HEK293T (cell line): Measurements from ENCODE around the gene TCF7L1.

Experiments used
- CTCF ChIA-PET: fragments of 350-600 bp; formaldehyde crosslinking; extraction: SDS; loops from one replicate; lab custom pipeline; 2021; ENCODE audit warnings: antibody characterized with exemption, inconsistent platforms; lab: Yijun Ruan, JAX
- POLR2A ChIA-PET: fragments of 350-600 bp; formaldehyde crosslinking; extraction: SDS; loops from one replicate; lab custom pipeline; 2020; ENCODE audit warnings: antibody characterized with exemption, inconsistent platforms; lab: Yijun Ruan, JAX
- DNase-seq: peaks from one replicate; pipeline ENCODE4 v3.0.0; 2012; ENCODE audit warnings: mixed read lengths; ENCODE audit errors: extremely low spot score
- ARNT ChIP-seq: fragments of 450-650 bp; IDR thresholded peaks from 2 replicates; pipeline ENCODE4 v1.6.1; 2017; ENCODE audit warnings: mild to moderate bottlenecking
- BHLHE40 ChIP-seq: fragments of 450-650 bp; IDR thresholded peaks from 2 replicates; pipeline ENCODE4 v1.6.1; 2016; ENCODE audit warnings: mild to moderate bottlenecking, moderate library complexity, borderline replicate concordance
- CTBP1 ChIP-seq: fragments of 450-650 bp; IDR thresholded peaks from 2 replicates; pipeline ENCODE4 v1.6.1; 2016; ENCODE audit warnings: borderline replicate concordance
- ELF4 ChIP-seq: fragments of 450-650 bp; IDR thresholded peaks from 2 replicates; pipeline ENCODE4 v1.6.1; 2017; ENCODE audit warnings: antibody characterized with exemption
- FOXA1 ChIP-seq: fragments of 450-650 bp; IDR thresholded peaks from 2 replicates; pipeline ENCODE4 v1.6.1; 2016; ENCODE audit warnings: mild to moderate bottlenecking
- FOXK2 ChIP-seq: fragments of 450-650 bp; IDR thresholded peaks from 2 replicates; pipeline ENCODE4 v1.6.1; 2016; ENCODE audit warnings: mild to moderate bottlenecking
- FOXM1 ChIP-seq: fragments of 450-650 bp; IDR thresholded peaks from 2 replicates; pipeline ENCODE4 v1.6.1; 2017; ENCODE audit warnings: mild to moderate bottlenecking, borderline replicate concordance
- HDGF ChIP-seq: fragments of 450-650 bp; IDR thresholded peaks from 2 replicates; pipeline ENCODE4 v1.6.1; 2017; ENCODE audit warnings: antibody characterized with exemption, borderline replicate concordance
- L3MBTL2 ChIP-seq: fragments of 450-650 bp; conservative IDR thresholded peaks from 2 replicates; pipeline ENCODE4 v1.6.1; 2016; ENCODE audit warnings: mild to moderate bottlenecking
- LEF1 ChIP-seq: fragments of 450-650 bp; IDR thresholded peaks from 2 replicates; pipeline ENCODE4 v1.6.1; 2017; ENCODE audit warnings: mild to moderate bottlenecking, borderline replicate concordance
- NFRKB ChIP-seq: fragments of 450-650 bp; IDR thresholded peaks from 2 replicates; pipeline ENCODE4 v1.6.1; 2016; ENCODE audit warnings: mild to moderate bottlenecking, moderate library complexity
- SP1 ChIP-seq: fragments of 450-650 bp; IDR thresholded peaks from 2 replicates; pipeline ENCODE4 v1.6.1; 2017
- SUZ12 ChIP-seq: fragments of 450-650 bp; IDR thresholded peaks from 2 replicates; pipeline ENCODE4 v1.6.1; 2016; ENCODE audit warnings: mild to moderate bottlenecking
- TARDBP ChIP-seq: fragments of 450-650 bp; IDR thresholded peaks from 2 replicates; pipeline ENCODE4 v1.6.1; 2016
- ZNF384 ChIP-seq: fragments of 450-650 bp; IDR thresholded peaks from 2 replicates; pipeline ENCODE4 v1.6.1; 2016
- TF ChIP-seq, protein P1 (sequence below): fragments of 450-650 bp; IDR thresholded peaks from 2 replicates; pipeline ENCODE4 v1.6.1; 2016

TCF7L1 gene

DNA sequence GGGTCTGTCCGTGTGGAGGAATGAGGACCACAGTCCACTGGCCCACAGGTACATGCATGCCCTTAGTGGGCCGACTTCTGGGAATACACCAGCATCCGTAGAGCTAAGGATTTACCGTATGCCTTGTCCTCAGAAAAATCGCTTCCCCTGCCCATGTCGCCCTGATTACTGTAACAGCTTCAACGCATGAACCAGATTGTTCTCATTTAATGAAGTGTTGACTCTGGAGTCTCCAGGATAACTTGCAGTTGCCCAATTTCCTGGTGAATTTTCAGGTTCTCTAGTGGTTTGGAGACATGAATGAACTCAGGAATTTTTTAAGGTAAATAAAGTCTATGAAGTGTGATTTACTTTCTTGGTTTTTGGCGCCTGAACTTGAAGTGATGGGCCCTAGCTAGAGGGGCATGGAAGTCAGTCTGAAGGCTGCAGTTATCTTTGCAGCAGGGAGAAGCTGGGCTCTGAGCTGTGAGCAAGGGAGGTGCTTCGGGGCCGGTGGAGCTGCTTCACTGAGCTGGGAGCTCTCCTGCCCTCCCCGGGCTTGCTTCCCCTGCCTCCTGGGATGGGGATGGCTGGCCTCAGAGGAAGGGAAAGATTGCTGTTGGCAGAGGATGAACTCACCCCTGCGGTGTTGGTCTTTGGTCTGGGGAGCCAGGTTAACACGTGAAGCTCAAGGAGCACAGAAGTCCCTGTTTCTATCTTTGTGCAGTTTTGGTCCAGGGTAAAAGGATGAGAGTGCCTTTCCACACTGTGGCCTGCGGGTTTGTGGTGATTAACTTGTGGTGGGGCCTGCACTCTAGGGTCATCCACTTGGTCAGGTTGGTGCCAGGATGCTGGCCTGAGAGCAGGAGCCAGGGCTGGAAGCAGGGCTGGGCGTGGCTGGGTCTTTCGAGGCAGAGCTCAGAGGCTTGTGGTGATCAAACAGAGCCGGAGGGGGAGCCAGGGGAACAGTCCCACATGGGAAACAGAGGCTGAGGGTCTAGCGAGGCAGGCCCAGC lies 28.1 kb downstream of the TCF7L1 start:
- TF ChIP-seq ZNF384 (no peak), NFRKB (no peak), FOXM1 (no peak), HDGF (no peak), CTBP1 (no peak), L3MBTL2 (no peak), SP1 (no peak), ARNT (no peak), FOXA1 (no peak), SUZ12 (no peak), TARDBP (no peak), LEF1 (no peak), BHLHE40 (no peak), FOXK2 (no peak)
- TF ChIP-seq, protein P1, sequence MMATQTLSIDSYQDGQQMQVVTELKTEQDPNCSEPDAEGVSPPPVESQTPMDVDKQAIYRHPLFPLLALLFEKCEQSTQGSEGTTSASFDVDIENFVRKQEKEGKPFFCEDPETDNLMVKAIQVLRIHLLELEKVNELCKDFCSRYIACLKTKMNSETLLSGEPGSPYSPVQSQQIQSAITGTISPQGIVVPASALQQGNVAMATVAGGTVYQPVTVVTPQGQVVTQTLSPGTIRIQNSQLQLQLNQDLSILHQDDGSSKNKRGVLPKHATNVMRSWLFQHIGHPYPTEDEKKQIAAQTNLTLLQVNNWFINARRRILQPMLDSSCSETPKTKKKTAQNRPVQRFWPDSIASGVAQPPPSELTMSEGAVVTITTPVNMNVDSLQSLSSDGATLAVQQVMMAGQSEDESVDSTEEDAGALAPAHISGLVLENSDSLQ = no peak
- POLR2A ChIA-PET = no interaction called here
- no peak for DNase-seq
- CTCF ChIA-PET = no interaction called here

DNA sequence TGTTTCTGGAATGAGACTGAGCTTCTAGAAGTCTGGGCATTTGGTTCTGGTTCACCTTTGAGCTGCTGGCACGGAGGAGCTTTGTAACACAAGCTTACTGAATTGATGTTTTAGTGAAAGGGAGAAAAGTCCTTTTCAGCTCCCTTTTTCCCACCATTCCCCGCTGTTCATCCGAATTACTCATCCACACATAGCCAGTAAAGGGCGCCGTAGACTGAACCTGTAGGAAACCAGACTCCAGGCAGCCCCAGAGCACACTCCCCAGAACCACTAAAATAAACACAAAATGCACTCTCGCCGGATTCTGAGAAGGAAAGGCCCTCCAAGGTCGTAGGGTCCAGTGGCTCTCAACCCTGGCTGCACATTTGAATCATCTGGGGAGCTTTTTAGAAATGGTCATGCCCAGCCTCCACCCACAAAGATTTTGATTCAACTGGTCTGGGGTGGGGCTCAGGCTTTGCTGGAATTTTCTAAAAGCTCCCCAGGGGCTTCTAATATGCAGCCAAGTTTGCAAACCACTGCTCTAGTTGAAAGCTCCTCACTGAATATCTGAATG lies 29.6 kb downstream of the TCF7L1 start:
- DNase-seq = no peak
- no peak for TF ChIP-seq SUZ12
- TF ChIP-seq BHLHE40 = no peak
- TF ChIP-seq ZNF384 = no peak
- no peak for TF ChIP-seq FOXK2
- TF ChIP-seq HDGF = no peak
- TF ChIP-seq ARNT = no peak
- TF ChIP-seq ELF4 = no peak
- no peak for TF ChIP-seq L3MBTL2
- no peak for TF ChIP-seq SP1
- TF ChIP-seq LEF1 = no peak
- TF ChIP-seq, protein P1 = no peak
- TF ChIP-seq CTBP1 = no peak
- ChIA-PET POLR2A (interaction anchor here (1.2 kb wide), 1 partner anchor 165 kb away, joined by 3 read pairs; the partner anchor contains the start of gene TGOLN2), CTCF (interaction anchor here (0.9 kb wide), 1 partner anchor 138 kb away, joined by 4 read pairs; no protein-coding TSS in a partner anchor)

DNA sequence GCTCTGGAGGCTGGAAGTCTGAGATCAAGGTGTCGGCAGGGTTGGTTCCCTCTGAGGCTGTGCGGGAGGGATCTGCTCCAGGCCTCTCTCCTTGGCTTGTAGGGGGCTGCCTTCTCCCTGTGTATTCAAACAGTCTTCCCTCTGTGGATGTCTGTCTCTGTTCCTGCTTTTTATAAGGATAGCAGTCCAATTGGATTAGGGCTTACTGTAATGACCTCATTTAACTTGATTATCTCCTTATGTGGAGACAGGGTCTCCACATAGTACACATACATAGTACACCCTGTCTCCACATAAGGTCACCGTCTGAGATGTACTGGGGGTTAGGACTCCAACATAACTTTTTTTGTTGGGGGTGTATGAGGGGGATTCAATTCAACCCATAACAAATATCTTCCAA lies 30.5 kb downstream of the TCF7L1 start:
- POLR2A ChIA-PET = no interaction called here
- CTCF ChIA-PET = interaction anchor here (0.6 kb wide), 2 partner anchors 105 to 128 kb away, joined by 3 to 4 read pairs; no protein-coding TSS in a partner anchor
- no peak for DNase-seq
- no peak for TF ChIP-seq ELF4
- TF ChIP-seq FOXA1 = no peak
- TF ChIP-seq, protein P1 = no peak
- no peak for TF ChIP-seq FOXK2

DNA sequence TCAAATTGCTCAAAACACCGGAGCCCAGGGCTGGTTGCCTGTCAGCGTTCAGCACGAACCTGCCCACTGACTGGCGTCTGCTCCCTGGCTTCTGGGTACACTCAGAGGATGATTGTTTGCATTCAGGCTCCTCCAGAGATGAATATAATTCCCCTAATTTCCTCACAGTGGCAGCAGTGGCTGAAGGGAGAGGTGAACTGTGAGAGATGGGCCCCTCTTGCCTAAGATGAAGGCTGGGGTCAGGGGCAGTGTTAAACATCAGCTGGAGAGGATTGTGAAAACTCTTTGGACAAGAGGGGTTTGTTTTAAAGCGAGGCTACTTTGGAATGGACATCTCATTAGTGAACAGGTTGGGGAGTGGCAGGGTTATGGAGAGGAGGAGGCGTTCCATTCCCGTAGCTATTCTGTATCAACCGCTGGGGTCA lies 31.0 kb downstream of the TCF7L1 start:
- DNase-seq = no peak
- CTCF ChIA-PET = interaction anchor here (0.6 to 0.8 kb wide), 4 partner anchors 16 to 128 kb away, joined by 3 to 4 read pairs (median 3); no protein-coding TSS in a partner anchor
- POLR2A ChIA-PET = no interaction called here
- TF ChIP-seq NFRKB = no peak
- TF ChIP-seq, protein P1 = no peak
- TF ChIP-seq SUZ12 = no peak
- no peak for TF ChIP-seq LEF1
- TF ChIP-seq FOXK2 = no peak
- no peak for TF ChIP-seq ZNF384
- TF ChIP-seq FOXA1 = no peak
- TF ChIP-seq BHLHE40 = no peak
- TF ChIP-seq L3MBTL2 = no peak
- TF ChIP-seq FOXM1 = no peak
- TF ChIP-seq ARNT = no peak
- TF ChIP-seq TARDBP = no peak

DNA sequence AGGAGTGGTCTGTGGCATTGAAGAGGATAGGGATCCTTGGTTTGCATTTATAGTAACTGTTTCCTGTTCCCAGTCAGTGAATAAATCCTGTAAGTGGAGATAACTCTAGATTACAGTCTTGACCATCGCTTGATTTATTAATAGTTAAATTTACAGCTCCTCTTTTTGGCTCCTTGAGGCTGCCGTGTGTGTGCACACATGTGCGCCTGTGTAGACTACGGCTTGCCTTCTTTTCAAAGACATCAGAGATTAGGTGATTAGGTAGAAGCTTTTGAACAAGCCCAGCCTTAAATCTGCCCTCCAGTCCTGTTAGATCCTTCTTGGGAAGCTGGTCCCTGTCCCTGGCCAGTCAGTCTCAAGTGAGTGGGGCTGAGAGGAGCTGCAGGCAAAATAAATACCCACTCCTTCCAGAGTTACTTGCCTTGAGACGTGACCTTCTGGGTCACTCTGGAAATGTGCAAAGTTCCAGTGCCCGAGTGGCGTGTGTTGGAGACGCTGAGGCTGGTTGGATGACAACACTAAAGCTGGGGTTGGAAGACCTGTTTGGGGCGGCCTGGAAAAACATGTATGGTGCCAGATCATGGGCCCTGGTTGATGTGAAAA lies 32.0 kb downstream of the TCF7L1 start:
- POLR2A ChIA-PET = no interaction called here
- DNase-seq = no peak
- CTCF ChIA-PET = interaction anchor here (0.8 kb wide), 1 partner anchor 15 kb away, joined by 3 read pairs; no protein-coding TSS in a partner anchor
- TF ChIP-seq HDGF (no peak), LEF1 (no peak), BHLHE40 (no peak), ELF4 (no peak), CTBP1 (no peak), FOXK2 (no peak), SP1 (no peak), FOXA1 (no peak), SUZ12 (no peak), L3MBTL2 (no peak), FOXM1 (no peak), NFRKB (no peak), TARDBP (no peak), ZNF384 (no peak), ARNT (no peak)
- TF ChIP-seq, protein P1 = no peak
